ENCODE data around the gene CENPE.

GRCh38 chr4:103076747-103077347, 121.3 kb downstream of the CENPE start, which contains the start of gene SLC9B2:
- TF ChIP-seq POLR2AphosphoS5 (IDR thresholded peaks at IDR 0.05; ENCODE audit: insufficient read depth, low read depth, low read length) = no peak
- TF ChIP-seq, protein P1, sequence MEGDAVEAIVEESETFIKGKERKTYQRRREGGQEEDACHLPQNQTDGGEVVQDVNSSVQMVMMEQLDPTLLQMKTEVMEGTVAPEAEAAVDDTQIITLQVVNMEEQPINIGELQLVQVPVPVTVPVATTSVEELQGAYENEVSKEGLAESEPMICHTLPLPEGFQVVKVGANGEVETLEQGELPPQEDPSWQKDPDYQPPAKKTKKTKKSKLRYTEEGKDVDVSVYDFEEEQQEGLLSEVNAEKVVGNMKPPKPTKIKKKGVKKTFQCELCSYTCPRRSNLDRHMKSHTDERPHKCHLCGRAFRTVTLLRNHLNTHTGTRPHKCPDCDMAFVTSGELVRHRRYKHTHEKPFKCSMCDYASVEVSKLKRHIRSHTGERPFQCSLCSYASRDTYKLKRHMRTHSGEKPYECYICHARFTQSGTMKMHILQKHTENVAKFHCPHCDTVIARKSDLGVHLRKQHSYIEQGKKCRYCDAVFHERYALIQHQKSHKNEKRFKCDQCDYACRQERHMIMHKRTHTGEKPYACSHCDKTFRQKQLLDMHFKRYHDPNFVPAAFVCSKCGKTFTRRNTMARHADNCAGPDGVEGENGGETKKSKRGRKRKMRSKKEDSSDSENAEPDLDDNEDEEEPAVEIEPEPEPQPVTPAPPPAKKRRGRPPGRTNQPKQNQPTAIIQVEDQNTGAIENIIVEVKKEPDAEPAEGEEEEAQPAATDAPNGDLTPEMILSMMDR (IDR thresholded peaks at IDR 0.05; ENCODE audit: extremely low read depth in 1 of 2, insufficient read depth in 1 of 2, low read depth in 1 of 2, low read length in 2 of 2) = no peak
- no peak for TF ChIP-seq EZH2 (IDR thresholded peaks at IDR 0.05; ENCODE audit: borderline replicate concordance, low read depth, low read length, severe bottlenecking)
- peak; percentile 42 for TF ChIP-seq POLR2A (IDR thresholded peaks at IDR 0.05; ENCODE audit: low read depth, low read length)
- no peak for TF ChIP-seq MAX (IDR thresholded peaks at IDR 0.05; ENCODE audit: insufficient read depth, insufficient read length)
- TF ChIP-seq FOS (IDR thresholded peaks at IDR 0.05; ENCODE audit: borderline replicate concordance, insufficient read depth, low read length) = no peak

Measured in endothelial cell of umbilical vein (primary cell).